HG03571 (cell line): ENCODE measurements around the gene TESK1.
A peak's percentile ranks its signal among the peaks of the same experiment; 100 is the strongest.

Experiments used
- ATAC-seq: cut with Tn5 transposase; IDR thresholded peaks from one replicate; pipeline ENCODE4 v1.9.1; 2021; ENCODE audit not compliant: unreplicated experiment

TESK1 gene

DNA sequence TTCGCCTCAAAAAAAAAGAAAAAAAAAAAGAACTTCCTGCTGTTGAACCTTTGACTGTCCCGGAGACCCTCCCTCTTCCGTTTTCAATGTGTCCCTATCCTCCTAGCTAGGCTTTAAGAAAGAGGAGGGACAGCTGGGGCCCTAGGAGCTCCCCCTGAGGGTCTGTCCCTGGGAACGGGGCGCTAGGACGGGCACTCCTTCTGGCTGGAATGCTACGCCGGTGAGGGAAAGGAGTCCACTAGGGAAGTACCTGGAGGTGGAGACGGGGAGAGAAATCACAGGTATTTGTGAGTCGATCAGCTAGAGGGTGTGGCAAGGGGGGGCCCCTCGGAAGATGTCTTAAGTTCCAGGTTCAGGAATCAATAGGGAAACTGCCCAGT lies 41.1 kb downstream of the TESK1 start:
- ATAC-seq: no peak

DNA sequence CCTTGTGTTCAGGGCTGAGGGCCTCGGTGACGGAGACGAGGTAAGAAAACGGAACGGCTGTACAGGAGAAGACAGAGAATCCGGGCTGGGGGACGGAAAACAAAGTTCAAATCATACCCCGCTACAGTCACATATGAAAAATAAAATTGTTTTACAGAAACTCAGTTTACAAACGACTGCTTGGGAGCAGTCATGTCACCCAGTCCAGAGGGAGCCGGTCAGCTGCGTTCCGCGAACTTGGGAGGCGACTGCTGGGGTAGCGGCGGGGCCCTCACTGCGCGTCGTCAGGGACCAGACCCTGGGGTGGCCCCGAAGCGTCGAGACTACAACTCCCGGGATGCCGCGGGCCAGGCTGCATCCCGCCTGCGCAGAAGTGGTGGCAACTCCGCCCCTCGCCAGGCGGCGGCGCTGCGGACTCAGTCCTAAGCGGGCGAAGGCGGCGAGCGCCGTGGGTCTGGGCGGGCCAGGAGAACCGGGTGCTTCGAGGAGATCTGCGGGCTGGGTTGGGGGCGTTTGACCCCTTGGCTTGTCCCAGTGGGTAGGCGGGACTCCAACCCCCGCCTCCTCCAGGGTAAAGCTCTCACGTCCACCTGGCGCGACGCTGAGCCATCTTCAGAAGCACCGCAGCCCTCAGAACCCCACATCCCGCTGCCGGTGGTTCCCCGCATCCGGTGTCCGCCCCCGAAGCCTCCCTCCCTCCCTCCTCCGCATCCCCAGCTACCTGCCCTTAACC lies 41.6 kb downstream of the TESK1 start:
- ATAC-seq: peak; percentile 83

DNA sequence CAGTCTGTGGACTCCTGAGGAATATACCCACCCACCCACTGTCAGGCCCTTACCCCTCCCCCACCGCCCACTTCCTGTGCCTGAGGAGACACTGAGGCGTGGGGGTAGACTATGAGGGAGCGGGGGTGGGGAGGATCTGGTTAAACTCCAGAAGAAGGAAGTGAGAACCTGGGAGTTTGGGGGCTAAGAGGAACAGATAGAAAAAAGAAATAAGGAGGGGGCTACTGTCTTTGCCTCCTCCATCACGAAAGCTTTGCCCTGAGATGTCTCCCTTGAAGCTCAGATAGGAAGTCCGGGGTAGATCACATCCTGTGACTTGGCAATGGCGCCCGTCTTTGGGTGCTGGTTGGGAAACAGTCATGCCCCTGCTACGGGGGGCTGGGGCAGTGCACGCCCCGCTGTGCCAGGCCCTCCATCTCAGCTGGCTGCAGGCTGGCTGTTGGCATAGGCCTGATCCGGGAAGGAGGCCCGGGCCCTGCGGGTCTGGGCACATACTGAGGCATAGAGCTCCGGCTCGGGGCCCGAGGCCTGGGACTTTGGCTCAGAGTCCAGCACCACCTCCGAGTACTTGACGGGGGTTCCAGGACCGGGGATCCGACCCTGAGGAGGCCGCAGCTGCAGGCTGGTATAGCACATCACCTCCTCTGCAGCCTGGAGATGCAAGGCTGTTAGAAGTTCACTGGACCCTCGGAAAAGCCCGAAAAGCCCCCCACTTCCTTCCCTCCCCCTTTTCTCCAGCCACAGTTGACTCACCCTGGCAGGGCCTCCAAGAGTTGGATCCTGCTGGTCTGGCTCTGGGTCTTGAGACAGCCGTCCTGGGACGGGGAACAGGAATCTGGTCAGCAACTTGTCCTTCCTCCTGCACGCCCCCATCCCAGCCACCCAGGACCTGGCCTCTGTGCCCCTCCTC lies 44.6 kb downstream of the TESK1 start:
- ATAC-seq: no peak

DNA sequence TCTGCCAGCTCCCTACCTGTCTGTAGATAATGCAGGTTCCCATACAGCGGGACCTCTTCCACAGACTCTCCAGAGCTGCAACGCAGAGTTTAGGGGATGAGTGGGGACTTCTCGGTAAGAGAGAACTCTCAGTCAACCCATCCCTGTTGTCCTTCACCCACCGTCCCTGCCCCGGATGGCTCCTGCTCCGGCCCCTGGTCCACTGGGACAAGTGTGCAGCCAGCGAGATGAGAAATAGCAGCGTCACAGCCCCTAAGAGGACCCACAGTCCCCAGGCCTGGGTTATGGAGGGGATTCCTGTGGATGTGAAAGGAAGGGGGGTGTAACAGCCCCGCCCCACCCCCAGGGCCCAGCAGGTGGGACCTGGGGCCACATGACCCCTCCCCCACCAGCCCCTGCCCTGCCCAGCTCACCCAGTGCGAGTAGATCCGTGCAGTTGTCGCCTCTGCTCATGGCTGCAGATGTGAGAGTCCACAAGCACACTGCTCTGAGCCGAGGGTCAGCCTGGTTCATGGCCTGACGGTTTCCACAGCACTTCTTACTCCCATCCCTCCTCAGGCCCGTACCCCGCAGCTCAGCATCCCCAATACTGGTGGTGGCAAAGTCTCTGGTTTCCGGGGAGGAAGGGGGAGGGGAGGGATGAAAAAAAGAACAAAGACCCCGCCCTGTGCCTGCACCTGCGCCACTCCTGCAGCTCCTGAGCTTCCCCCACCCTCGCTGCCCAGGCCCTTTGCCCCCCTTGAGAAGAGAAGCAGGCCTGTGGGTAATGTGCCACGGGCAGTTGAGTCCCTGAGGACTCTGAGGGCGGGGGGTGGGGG lies 45.5 kb downstream of the TESK1 start, which contains the start of gene SIT1:
Gene SIT1 (minus strand): TSS at position 591 of the 818 bp plus-strand sequence. CDS start 78 bp downstream, at position 513.
- ATAC-seq: no peak

DNA sequence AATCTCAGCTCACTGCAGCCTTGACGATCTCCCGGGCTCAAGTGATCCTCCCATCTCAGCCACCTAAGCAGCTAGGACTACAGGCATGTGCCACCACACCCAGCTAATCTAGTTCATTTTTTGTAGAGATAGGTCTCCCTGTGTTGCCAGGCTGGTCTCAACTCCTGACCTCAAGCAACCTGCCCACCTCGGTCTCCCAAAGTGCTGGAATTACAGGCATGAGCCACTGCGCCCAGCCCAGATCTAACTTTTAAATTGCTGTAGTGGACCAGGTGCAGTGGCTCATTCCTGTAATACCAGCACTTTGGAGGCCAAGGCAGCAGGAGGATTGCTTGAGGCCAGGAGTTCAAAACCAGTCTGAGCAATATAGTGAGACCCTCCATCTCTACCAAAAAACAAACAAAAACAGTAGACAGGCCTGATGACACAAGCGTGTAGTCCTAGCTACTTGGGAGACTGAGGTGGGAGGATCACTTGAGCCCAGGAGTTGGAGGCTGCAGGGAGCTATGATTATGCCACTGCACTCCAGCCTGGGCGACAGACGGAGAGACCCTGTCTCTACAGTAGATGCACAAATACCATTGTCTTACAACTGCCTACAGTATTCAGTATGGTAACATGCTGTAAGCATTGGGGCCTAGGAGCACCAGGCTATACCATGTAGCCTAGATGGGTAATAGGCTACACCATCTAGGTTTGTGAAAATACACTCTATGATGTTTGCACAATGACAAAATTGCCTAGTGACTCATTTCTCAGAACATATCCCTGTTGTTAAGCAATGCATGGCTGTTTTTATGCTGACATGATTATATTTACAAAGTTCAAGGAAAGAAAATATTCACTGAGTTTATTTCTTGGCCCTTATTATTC lies 47.1 kb downstream of the TESK1 start:
- ATAC-seq: no peak

DNA sequence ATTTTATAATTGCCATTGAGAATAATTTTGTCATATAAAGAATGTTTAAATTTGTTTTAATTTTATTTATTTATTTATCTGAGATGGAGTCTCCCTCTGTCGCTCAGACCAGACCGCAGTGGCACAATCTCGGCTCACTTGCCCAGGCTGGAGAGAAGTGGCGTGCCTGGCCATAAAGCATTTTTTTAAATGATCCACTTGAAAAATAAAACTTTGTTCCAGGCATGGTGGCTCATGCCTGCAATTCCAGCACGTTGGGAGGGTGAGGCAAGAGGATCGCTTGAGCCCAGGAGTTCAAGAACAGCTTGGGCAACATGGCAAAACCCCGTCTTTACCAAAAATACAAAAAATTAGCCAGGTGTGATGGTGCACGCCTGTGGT lies 47.8 kb downstream of the TESK1 start:
- ATAC-seq: no peak

DNA sequence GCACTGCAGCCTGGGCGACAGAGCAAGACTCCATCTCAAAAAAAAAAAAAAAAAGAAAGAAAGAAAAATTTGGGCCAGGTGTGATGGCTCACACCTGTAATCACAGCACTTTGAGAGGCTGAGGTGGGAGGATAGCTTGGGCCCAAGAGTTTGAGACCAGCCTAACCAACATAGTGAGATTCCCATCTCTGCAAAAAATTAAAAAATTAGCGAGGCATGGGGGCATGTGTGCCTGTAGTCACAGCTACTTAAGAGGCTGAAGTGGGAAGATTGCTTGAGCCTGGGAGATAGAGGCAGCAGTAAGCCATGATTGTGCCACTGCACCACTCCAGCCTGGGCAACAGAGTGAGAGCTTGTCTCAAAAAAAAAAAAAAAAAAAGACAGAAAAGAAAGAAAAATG lies 48.5 kb downstream of the TESK1 start:
- ATAC-seq: no peak

DNA sequence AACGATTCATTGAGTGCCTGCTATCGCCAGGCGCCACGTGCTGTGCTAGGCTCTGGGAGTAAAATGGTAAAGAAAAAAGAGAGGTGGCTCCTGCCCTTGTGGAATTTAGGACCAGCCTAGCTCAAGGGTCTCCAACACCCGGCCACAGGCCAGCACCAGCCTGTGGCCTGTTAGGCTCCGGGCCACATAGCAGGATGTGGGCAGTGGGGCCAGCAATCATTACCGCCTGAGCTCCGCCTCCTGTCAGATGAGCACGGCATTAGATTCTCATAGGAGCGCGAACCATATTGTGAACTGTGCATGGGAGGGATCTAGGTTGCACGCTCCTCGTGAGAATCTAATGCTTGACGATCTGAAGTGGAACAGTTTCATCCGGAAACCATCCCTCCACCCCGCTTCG lies 51.3 kb downstream of the TESK1 start:
- ATAC-seq: no peak

DNA sequence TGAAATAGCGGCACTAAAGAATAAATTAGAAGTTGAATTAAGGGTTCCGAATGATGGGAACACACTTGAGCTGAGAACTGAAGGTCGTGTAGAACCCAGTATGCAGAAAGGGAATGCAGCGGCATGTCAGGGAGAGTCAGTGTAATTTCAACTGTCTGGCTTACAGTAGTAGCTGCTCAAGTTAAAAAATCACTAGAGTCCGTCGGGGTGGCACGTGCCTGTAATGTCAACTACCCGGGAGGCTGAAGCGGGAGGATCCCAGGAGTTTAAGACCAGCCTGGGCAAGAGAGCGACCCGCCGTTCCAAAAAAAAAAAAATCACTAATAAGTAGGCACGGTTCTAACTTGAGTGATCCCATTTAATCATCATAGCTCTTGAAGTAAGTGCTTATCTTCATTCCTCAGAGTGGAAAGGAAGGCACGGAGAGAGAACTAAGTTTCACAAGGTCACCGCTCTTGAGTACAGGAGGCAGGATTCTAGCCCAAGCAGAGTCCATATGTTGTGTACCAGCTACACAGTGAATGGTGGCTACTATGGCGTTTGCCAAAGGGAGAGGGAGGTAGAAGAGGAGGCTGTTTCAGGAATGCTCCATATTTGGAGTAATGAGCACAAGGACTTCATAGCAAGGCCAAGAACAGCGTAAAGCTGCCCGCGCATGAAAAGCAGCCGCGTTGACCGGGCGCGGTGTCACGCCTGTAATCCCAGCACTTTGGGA lies 51.9 kb downstream of the TESK1 start:
- ATAC-seq: no peak

DNA sequence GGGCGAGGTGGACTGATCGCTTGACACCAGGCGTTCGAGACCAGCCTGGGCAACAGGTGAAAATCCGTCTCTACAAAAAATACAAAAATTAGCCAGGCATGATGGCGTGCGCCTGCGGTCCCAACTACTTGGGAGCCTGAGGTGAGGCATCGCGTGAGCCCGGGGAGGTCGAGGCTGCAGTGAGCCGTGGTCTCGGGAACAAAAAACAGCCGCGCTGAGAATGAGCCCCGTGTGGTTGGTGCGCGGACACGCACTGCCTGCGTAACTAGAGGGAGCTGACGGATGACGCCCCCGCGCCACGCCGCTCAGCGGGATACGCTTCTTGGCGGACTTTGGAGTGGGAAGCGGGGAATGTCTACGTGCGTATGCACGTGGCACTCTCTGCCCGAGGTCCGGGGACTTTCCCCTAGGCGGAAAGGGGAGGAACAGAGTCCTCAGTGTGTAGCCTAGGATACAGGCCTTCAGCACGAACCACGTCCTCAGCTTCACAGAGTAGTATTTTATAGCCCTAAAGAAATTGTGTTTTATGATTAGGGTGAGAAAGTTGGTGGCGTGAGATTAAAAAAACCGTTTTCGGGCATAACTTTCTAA lies 52.6 kb downstream of the TESK1 start, which contains the start of gene RMRP:
Gene RMRP (minus strand): TSS at position 474 of the 591 bp plus-strand sequence.
- peak; percentile 85 for ATAC-seq

DNA sequence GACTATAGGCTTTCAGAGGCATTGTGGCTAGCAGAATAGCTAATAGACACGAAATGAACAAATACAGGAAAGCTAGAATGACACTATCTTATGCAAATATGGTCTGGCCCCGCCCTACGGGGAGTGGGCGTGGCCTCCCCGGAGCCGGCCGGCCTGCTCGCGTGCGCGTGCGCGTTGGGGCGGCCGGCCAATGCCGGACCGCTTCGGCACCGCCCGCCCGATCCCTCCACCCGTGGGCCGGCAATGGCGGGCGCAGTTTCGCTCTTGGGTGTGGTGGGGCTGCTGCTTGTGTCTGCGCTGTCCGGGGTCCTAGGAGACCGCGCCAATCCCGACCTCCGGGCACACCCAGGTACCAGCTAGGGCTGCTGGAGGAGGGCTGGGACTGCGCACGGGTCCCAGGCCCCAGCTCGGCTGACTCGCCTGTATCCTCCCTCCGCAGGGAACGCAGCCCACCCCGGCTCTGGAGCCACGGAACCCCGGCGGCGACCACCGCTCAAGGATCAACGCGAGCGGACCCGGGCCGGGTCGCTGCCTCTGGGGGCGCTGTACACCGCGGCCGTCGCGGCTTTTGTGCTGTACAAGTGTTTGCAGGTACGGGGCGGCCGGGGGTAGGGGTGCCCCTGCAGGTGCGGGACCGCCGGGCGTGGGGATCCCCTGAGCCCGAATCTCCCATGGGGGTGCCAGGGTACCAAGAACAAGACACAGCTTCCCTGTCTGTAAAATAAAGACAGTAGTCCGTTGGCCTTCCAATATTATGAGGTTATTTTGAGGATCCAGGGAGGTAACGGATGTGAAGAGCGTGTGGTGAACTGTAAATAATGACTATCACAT lies 53.3 kb downstream of the TESK1 start, which contains the start of gene CCDC107:
Gene CCDC107 (plus strand): TSS at position 156 of the 831 bp plus-strand sequence. CDS start 88 bp downstream, at position 244.
- ATAC-seq: peak; percentile 52

DNA sequence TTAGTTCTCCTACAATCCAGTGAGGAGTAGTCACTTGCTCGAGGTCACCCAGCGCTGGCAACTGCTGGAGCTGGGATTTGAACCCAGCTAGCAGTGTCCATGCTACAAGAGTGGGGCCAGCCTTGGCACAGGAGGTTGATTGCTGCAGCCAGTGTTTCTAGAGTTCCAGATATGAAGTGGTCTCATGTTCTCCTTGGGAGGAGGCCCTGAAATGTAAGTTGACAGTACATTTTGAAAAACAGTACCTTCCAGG lies 53.8 kb downstream of the TESK1 start:
- no peak for ATAC-seq

DNA sequence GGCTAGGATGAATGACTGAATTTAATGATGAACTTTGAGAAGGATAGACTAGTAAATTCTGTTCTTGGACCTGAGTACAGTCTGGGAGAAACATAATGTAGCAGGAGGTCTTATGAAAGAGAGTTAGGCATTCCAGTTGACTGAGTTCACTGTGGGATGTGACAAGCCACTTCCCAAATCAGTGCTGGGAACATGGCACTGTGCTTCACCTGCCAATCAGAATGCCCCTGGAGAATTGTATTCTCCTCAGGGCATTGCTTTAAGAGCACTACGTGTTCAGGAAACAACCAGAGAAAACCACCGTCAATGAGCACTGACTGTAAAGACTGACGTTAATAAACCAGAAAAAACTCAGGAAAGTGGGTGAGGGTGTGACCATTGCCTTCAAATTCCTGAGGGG lies 54.3 kb downstream of the TESK1 start:
- no peak for ATAC-seq
